Activated CD4-positive, alpha-beta T cell treated with anti-CD3 and anti-CD28 coated beads, Interleukin-2, amount 50 U/mL, for 24 hours (primary cell): ENCODE measurements around the gene SLX9.
"Not testable (repeated sequence)": the region's sequence is repeated elsewhere in the genome, so short reads cannot be mapped to it uniquely, and the experiment has no call there.

Source experiments
- DNase-seq, 2 donors: peaks; one replicate each; pipeline ENCODE4 v3.0.0-alpha.2; 2020; ENCODE audit warnings: low read depth in 1 of 2, low spot score in 1 of 2

Gene SLX9

DNA sequence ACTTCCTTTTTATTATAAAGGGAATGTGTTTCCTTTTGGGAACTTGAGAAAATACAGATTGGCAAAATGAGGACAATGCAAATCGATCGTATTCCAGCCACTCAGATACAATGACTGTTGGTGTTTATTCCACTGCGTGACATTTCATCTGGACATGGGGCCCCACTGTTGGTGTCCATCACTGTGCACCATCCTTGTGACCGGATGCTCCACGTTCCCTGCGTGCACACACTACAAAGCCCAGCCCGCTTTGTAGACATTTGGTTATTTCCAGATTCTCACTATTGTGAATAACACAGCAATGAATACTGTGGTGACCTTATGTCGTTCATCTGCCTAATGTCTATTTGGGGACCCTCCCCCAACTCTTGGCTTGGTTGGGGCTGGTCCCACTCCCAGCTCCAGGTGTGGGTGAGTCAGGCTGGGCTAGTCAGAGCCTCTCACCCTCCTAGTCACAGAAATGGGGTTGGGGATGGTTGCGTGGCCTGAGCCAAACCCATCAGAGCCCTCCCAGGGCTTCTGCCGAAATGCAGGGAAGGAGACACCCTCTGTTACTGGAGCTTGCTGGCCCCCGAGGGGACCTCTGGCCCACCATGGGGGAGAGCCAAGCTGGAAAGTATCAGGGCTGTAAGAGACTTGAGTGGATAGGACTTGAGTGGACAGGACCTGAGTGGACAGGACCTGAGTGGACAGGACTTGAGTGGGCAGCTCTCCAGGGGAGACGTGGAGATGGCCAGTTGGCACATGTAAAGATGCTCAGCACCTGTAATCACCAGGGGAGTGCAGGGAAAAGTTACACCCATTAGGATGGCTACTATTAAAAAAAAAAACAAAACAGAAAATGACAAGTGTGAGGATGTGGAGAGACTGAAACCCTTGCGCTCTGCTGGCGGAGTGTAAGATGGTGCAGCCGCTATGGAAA is 77.5 kb downstream of the SLX9 start:
- DNase-seq = no peak

DNA sequence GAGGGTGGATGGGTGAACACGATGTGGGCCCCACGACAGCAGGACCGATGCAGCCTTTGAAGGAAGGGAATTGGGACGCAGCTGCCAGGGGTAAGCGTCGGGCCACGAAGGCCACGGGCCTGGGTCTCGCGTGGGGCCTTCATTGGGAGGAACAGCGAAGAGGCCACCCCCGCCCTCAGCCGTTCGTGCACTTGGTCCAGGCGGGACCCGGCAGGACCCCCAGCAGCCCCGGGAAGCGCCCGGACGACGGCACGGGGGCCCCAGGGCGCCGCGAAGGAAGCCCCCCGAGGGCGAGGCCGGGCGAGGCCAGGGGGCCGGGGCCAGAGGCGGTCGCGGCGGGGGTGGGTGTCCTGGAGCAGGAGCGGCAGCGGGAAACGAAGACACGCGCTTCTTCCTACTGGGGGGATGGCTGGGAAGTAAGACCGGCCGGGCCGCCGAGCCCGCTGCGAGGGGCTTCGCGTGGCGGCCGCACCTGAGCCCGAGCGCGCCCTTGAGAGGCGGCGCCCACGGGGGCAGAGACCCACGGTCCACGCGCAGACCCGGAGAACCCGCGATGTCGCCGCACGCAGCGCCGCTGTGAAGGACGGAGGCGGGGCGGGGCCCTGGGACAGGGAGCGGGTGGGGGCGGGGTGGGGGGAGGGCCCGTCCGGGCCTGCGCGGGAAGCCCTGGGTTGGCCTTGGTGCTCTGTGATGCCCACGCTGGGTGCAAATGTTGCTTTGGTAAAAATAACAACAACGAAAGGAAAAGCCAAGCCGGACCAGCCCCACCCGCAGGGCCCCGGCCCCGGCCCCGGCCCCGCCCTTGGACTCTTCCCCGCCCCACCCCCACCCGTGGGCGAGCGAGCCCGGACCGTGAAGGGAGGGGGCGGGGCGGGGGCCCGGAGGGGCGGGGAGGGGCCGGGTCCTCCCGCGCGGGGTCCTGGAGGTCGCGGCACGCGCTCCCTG is 78.6 kb downstream of the SLX9 start:
- no peak for DNase-seq

DNA sequence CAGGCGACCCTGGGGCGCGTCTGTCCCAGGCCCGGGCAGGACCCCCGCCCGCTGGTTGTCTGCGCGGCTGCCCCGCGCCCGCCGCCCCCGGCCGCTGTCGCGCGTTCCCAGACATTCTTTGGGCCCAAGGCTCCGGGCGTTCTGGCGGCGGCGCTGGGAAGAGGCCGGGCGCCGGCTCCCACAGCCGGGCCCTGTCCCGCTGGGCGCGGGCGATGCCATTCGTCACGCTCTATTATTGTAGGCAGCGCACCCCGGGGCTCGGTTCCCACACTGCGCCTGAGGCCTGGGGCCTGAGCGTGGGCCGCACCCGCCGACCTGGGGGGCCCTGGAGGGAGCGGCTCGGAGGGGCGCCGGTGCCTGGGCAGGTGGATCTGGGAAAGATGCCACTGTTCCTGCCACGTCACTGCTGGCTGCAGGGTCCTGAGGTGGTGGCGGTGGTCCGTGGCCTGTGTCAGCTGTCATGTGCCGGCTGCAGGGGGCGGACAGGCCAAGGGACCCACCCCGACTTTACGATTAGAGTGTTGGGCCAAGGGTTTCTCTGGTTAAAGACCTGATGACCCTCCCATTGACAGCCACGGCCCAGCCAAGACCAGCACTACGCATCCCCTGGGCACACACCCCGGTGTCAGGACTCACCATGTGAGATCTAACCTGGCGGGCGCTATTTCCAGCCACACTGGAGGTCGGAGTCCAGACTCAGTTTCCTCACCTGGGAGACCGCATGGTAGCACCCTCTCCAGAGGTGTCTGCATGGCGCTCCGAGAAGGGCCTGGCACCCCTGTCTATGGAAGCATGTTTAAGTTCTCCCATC is 79.5 kb downstream of the SLX9 start:
- DNase-seq = no peak

DNA sequence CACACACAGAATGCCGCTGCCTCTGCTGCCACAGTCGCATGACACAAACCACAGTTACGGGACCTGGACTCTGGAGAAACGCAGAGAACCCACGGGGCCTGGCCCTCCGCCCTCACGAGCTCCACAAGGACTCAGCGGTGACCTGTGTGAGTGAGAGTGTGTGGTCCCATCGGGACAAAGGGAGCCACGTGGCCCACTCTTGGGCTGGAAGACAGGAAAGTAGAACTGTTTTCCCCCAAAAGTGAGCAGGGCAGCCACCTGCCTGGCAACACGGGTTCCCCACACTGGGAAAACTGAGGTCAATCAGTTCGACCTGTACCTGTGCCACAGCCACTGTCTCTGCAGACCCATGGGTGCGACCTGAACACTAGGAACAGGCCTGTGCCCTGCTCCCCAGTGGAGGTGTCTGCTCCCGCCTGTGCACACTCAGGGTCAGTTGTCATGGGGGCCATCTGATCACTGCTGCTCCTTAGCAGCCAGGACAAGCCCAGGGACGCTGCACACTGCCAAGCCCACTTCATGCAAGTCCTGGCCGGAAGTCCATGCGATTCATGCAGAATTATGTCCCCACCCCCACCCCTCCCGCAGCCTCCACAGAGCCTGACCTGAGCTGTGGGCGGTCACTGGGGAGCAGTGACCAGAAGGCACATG is 80.2 kb downstream of the SLX9 start:
- DNase-seq = no peak

DNA sequence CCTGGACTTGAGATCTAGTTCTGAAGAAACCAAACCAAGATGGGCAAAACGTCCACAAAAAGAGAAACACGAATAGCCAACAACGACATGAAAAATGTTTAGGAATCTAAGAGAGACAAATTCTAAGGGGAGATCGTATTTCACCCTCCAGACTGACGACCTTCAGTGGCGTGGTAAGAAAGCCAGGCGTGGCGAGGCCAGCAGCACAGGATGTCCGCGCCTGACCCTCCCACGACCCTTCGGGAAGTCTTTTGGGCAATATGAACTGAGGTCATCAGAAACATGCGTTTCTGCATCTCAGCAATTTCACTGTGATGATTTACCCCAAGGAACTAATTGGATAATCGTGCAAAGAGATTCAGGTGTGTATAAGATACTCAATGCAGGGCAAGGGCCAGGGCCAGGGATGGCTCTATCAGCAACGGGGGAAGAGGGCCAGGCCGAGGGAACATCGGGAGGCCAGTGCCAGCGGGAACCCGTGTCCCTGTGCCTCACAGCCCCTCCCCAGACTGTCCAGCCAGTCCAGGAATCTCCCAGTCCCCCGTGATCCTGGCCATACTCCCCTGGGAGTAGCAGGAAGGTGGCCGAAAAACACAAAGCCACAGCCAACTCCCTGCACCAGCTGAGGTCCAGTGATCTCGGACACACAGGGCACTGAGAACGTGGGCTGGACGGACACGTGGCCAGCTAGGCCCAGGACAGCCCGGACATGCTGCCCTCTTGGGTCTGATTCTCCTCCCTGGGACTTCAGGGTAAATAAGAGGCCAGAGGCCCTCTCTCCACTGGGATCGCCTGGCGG is 81.0 kb downstream of the SLX9 start:
- DNase-seq = no peak

DNA sequence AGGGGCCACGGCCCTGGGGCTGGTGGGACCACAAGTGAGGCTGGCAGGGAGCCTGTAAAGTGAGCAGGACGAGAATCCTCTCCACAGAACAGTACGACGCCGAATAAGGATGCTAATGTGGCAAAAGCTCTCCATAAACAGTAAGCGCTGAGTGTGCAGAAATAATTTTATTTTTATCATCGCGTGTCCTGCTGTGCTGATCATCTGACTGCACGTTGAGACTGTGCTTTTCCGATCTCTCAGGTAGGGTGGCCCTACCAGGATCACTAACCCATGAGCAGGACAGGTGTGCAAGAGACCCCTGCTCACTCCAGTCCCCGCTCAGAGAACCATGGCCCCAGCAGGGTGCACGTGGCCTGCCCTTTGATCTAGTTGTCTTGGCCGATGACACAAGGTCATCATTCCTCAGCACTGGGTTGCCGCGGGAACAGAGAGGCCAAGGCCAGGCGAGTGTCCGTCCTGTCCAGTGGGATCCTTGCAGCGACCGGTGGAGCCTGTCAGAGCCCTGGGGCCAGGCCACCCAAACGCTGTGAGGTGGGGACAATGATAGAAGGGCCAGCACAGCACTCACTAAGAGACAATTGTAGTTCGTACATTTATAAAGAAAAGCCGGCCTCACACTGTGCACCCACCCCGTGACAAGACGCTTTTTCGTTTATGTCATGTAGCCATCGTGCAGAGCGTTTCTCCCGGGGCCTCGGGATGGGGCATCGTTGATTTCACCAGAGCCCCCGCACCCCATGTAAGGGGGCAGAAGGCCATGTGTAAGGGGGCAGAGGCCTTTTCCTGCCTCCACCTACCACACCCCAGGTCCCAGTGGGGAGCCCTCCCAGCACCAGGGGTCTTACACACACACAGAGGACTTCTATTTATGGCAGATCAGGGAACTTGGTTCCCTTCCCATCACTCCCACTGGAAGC is 81.9 kb downstream of the SLX9 start:
- no peak for DNase-seq

DNA sequence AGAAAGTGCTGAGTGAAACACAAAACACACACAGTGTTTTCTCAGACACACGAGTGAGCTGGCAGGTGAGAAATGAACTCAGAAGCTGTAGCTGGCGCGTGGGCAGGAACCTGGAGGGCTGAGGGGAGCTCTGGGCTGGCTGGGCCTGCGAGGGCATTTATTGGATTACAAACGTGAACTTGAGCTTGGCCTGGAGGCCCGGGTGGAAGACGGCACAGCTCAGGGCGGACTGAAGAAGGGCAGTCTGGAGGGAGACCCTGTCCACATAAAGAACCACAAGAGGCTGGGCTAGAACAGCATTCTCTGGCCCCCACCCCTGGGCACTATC is 82.5 kb downstream of the SLX9 start:
- no peak for DNase-seq

DNA sequence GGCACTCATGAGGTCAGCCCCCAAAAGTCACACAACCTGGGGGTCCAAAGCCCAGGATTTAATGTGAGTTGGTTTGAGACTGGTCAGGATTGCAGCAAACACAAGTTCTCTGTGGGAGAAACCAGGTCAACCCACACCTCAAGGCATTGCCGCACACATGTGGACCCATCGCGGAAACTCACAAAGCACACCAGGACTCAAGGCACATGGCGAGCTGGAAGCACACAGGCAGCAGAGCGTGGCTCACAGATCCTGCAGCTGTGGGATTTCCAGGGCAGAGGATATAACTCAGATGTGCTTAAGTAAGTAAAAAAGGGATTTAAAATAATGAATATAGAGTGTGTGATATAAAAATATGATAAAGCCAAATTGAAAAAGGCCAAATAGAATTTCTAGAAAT is 82.9 kb downstream of the SLX9 start:
- DNase-seq = no peak

DNA sequence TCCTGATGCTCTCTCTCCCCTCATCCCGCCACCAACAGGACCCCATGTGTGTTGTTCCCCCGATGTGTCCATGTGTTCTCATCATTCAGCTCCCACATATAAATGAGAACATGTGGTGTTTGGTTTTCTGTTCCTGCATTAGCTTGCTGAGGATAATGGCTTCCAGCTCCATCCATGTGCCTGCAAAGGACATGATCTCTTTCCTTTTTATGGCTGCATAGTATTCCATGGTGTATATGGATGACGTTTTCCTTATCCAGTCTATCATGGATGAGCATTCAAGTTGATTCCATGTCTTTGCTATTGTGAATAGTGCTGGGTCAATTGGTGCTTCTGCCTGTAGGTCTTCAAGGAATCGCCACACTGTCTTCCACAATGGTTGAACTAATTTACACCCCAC is 84.7 kb downstream of the SLX9 start:
- DNase-seq = not testable (repeated sequence)

DNA sequence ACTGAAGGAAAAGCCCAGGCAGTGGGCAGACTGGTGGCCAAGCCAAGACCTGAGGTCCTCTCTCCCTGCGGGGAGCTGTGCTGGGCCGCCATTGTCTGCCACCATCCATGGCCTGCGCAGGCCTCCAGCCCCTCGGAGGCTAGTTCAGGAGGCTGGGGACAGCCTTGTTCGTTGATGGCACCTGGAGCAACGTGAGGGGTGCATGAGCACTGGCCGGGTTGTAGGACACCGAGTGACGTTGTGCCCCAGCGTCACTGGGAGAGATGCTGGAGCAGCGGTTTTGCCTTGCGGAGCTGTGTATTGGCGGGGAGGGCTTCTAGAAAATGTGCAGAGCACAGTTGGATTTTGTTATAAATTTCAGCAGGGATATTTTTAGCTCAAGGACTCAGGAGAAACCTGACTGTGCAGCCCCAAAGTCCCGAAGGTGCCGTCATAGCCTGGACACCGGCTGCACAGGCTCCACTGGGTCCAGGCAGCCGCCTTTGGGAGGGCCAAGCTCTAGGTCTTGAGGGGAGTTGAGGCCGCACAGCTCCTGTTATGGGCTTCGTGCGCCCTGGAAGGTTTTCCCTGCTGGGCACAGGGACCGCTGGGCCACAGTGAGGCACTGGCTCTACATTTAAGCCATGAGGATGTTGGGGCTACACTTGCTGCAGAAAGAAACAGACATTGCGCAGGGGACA is 86.4 kb downstream of the SLX9 start:
- DNase-seq = no peak
